OCI-LY7 (cell line): Measurements from ENCODE around the gene CAMSAP2. TPM values are rescaled to one million over a fixed set of nuclear protein-coding genes. Genes with fewer than 3 reads are reported as not detected.

Experiments used
- BruUV-seq: library from RNA; stranded (reverse); fragments of 400-500 nt; replicated peaks from 2 replicates; lab custom pipeline; 2021; lab: Mats Ljungman, UMichigan
- CTCF ChIA-PET: fragments of 300-600 bp; sonication (Branson Sonifier 250); formaldehyde crosslinking; loops from one replicate; lab custom pipeline; 2022; ENCODE audit warnings: antibody characterized with exemption; ENCODE audit not compliant: unreplicated experiment; lab: Charles Lee
- POLR2A ChIA-PET: fragments of 300-600 bp; sonication (Branson Sonifier 250); formaldehyde crosslinking; loops from one replicate; lab custom pipeline; 2022; ENCODE audit warnings: antibody characterized with exemption; lab: Charles Lee
- DNase-seq: peaks from one replicate; pipeline ENCODE4 v3.0.0-alpha.2; 2015; ENCODE audit warnings: low spot score
- H2AFZ ChIP-seq: fragments of 200-600 bp; sonication (generic), shearing (Covaris generic); 2 replicates; pipeline ENCODE4 v1.6.1; 2014; ENCODE audit warnings: mild to moderate bottlenecking, antibody characterized with exemption, low read length, moderate library complexity
- H3K27ac ChIP-seq: fragments of 200-600 bp; sonication (generic); 2 replicates; pipeline ENCODE4 v1.5.1; 2014; ENCODE audit warnings: mixed run types, low read depth, mild to moderate bottlenecking, moderate library complexity, low read length, inconsistent platforms; ENCODE audit not compliant: poor library complexity, severe bottlenecking
- H3K36me3 ChIP-seq: fragments of 200-600 bp; sonication (generic); 2 replicates; pipeline ENCODE4 v1.6.1; 2014; ENCODE audit warnings: mild to moderate bottlenecking, antibody characterized with exemption, low read length, moderate library complexity, mixed read lengths; ENCODE audit not compliant: insufficient read depth
- H3K4me1 ChIP-seq: fragments of 200-600 bp; sonication (generic); 2 replicates; pipeline ENCODE4 v1.5.1; 2014; ENCODE audit warnings: mild to moderate bottlenecking, low read length; ENCODE audit not compliant: insufficient read depth, poor library complexity, severe bottlenecking
- H3K4me2 ChIP-seq: fragments of 200-600 bp; sonication (generic); 2 replicates; pipeline ENCODE4 v1.6.1; 2014; ENCODE audit warnings: mild to moderate bottlenecking, low read length
- H3K4me3 ChIP-seq: fragments of 200-600 bp; sonication (generic); 2 replicates; pipeline ENCODE4 v1.5.1; 2014; ENCODE audit warnings: mild to moderate bottlenecking, low read depth, low read length; ENCODE audit not compliant: poor library complexity, severe bottlenecking
- H3K79me2 ChIP-seq: fragments of 200-600 bp; sonication (generic); 2 replicates; pipeline ENCODE4 v1.6.1; 2016; ENCODE audit warnings: low read depth, mild to moderate bottlenecking, low read length, moderate library complexity, mixed read lengths; ENCODE audit not compliant: insufficient read depth
- H3K9me2 ChIP-seq: fragments of 200-600 bp; sonication (generic); 2 replicates; pipeline ENCODE4 v1.6.1; 2016; ENCODE audit warnings: mild to moderate bottlenecking, low read length, mixed read lengths; ENCODE audit not compliant: insufficient read depth
- H3K9me3 ChIP-seq: fragments of 200-600 bp; sonication (generic); 2 replicates; pipeline ENCODE4 v1.6.1; 2014; ENCODE audit warnings: mild to moderate bottlenecking, mixed run types, low read length, mixed read lengths
- H4K20me1 ChIP-seq: fragments of 200-600 bp; sonication (generic); 2 replicates; pipeline ENCODE4 v1.6.1; 2014; ENCODE audit warnings: mild to moderate bottlenecking, antibody characterized with exemption, low read length, moderate library complexity, mixed read lengths; ENCODE audit not compliant: insufficient read depth
- EZH2phosphoT487 ChIP-seq: fragments of 200-600 bp; sonication (generic); IDR thresholded peaks from 2 replicates; pipeline ENCODE4 v1.6.1; 2018; ENCODE audit warnings: low read depth, borderline replicate concordance, mild to moderate bottlenecking, mixed run types, antibody characterized with exemption, low read length, moderate library complexity, mixed read lengths
- intact Hi-C: fragments of 100-400 bp; cut with micrococcal nuclease; formaldehyde crosslinking; loops from one replicate; pipeline ENCODE4 v1.10.0; 2022; ENCODE audit not compliant: unreplicated experiment
- total RNA-seq, 2 experiments: library from RNA; depleted of rRNA in 1 of 2; stranded (reverse); fragments of >200 nt in 1 of 2; shearing (Covaris generic) in 1 of 2; gene quantifications; 2 replicates each; pipeline ENCODE4 v1.2.3, GENCODE V29; 2014 to 2022
- TF ChIP-seq, protein P1 (sequence below): fragments of 200-600 bp; sonication (generic); conservative IDR thresholded peaks from 2 replicates; pipeline ENCODE4 v1.5.1; 2014; ENCODE audit warnings: mild to moderate bottlenecking, antibody characterized with exemption, low read length, moderate library complexity, mixed read lengths

The CAMSAP2 gene
- total RNA-seq, 2 experiments from 2014 or later: 9.2 to 14.9 TPM

GRCh38 chr1:200899954-200900867, 161.5 kb downstream of the CAMSAP2 start:
- no TSS peak for BruUV-seq
- Histone ChIP-seq H3K9me3 (no peaks in the 10 kb centered on the region), H4K20me1 (no peaks in the 10 kb centered on the region), H3K27ac (no peak overlapping the region), H3K79me2 (no peaks in the 10 kb centered on the region), H3K9me2 (no peaks in the 10 kb centered on the region), H3K4me1 (no peaks in the 10 kb centered on the region), H2AFZ (no peak overlapping the region), H3K36me3 (no peaks in the 10 kb centered on the region), H3K4me2 (no peak overlapping the region), H3K4me3 (no peak overlapping the region)
- CTCF ChIA-PET: interaction anchor here (0.6 kb wide), 1 partner anchor 373 kb away, joined by 3 read pairs; no protein-coding TSS in a partner anchor
- POLR2A ChIA-PET: interaction anchor here (0.6 to 1.0 kb wide), 4 partner anchors 54 to 336 kb away, joined by 3 to 4 read pairs (median 3); no protein-coding TSS in a partner anchor
- intact Hi-C loops: no loop called here
- no peak for TF ChIP-seq EZH2phosphoT487
- TF ChIP-seq, protein P1, sequence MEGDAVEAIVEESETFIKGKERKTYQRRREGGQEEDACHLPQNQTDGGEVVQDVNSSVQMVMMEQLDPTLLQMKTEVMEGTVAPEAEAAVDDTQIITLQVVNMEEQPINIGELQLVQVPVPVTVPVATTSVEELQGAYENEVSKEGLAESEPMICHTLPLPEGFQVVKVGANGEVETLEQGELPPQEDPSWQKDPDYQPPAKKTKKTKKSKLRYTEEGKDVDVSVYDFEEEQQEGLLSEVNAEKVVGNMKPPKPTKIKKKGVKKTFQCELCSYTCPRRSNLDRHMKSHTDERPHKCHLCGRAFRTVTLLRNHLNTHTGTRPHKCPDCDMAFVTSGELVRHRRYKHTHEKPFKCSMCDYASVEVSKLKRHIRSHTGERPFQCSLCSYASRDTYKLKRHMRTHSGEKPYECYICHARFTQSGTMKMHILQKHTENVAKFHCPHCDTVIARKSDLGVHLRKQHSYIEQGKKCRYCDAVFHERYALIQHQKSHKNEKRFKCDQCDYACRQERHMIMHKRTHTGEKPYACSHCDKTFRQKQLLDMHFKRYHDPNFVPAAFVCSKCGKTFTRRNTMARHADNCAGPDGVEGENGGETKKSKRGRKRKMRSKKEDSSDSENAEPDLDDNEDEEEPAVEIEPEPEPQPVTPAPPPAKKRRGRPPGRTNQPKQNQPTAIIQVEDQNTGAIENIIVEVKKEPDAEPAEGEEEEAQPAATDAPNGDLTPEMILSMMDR: no peak
- no peak for DNase-seq

GRCh38 chr1:200900877-200901276, 162.2 kb downstream of the CAMSAP2 start:
- ChIA-PET POLR2A (interaction anchor here (0.6 kb wide), 1 partner anchor 111 kb away, joined by 5 read pairs; no protein-coding TSS in a partner anchor), CTCF (no interaction called here)
- Histone ChIP-seq H4K20me1 (no peaks in the 10 kb centered on the region), H3K4me1 (no peaks in the 10 kb centered on the region), H2AFZ (no peak overlapping the region), H3K27ac (no peak overlapping the region), H3K9me3 (no peaks in the 10 kb centered on the region), H3K9me2 (no peaks in the 10 kb centered on the region), H3K79me2 (no peaks in the 10 kb centered on the region), H3K36me3 (no peaks in the 10 kb centered on the region), H3K4me3 (no peak overlapping the region), H3K4me2 (no peak overlapping the region)
- intact Hi-C loops: no loop called here
- DNase-seq: no peak
- BruUV-seq: no TSS peak
- TF ChIP-seq EZH2phosphoT487: no peak
- TF ChIP-seq, protein P1: no peak
